Smooth muscle cell (in vitro differentiated cells): ENCODE results near the gene KIF2C. TPM values are rescaled to one million over a fixed set of nuclear protein-coding genes. Genes with fewer than 3 reads are reported as not detected.

Experiments used
- DNase-seq: peaks from one replicate; lab custom pipeline; 2025; ENCODE audit not compliant: unreplicated experiment; lab: John Stamatoyannopoulos, UW
- H2AFZ ChIP-seq: fragments of 200-600 bp; sonication (generic); 2 replicates; pipeline ENCODE4 v1.6.0; 2016; ENCODE audit warnings: antibody characterized with exemption, low read depth, mild to moderate bottlenecking
- H3F3A ChIP-seq: fragments of 200-600 bp; sonication (generic); 2 replicates; pipeline ENCODE4 v1.6.0; 2017; ENCODE audit warnings: antibody characterized with exemption, low read depth
- H3K27ac ChIP-seq: fragments of 200-600 bp; sonication (generic); 2 replicates; pipeline ENCODE4 v1.5.1; 2016; ENCODE audit warnings: low read depth, mild to moderate bottlenecking
- H3K27me3 ChIP-seq: fragments of 200-600 bp; sonication (generic); 2 replicates; pipeline ENCODE4 v1.6.1; 2016; ENCODE audit warnings: low read depth, mild to moderate bottlenecking
- H3K36me3 ChIP-seq: fragments of 200-600 bp; sonication (generic); 2 replicates; pipeline ENCODE4 v1.5.1; 2016; ENCODE audit warnings: low read depth
- H3K4me1 ChIP-seq: fragments of 200-600 bp; sonication (generic); 2 replicates; pipeline ENCODE4 v1.5.1; 2016; ENCODE audit warnings: low read depth
- H3K4me2 ChIP-seq: fragments of 200-600 bp; sonication (generic); 2 replicates; pipeline ENCODE4 v1.6.0; 2016; ENCODE audit warnings: mild to moderate bottlenecking
- H3K4me3 ChIP-seq: fragments of 200-600 bp; sonication (generic); 2 replicates; pipeline ENCODE4 v1.5.1; 2016; ENCODE audit warnings: mild to moderate bottlenecking
- H3K79me2 ChIP-seq: fragments of 200-600 bp; sonication (generic); 2 replicates; pipeline ENCODE4 v1.6.0; 2016; ENCODE audit warnings: low read depth, mild to moderate bottlenecking
- H3K9ac ChIP-seq: fragments of 200-600 bp; sonication (generic); 2 replicates; pipeline ENCODE4 v1.6.0; 2016; ENCODE audit warnings: low read depth
- H3K9me3 ChIP-seq: fragments of 200-600 bp; sonication (generic); replicated peaks from 2 replicates; pipeline ENCODE4 v1.5.1; 2016; ENCODE audit warnings: low read depth
- H4K20me1 ChIP-seq: fragments of 200-600 bp; sonication (generic); 2 replicates; pipeline ENCODE4 v1.6.0; 2016; ENCODE audit warnings: low read depth
- CTCF ChIP-seq: fragments of 200-600 bp; sonication (generic); IDR thresholded peaks from 2 replicates; pipeline ENCODE4 v1.5.1; 2017; ENCODE audit warnings: borderline replicate concordance, mild to moderate bottlenecking, antibody characterized with exemption; ENCODE audit not compliant: insufficient read depth, poor library complexity, severe bottlenecking
- WGBS: methylation state at CpG from one replicate; pipeline ENCODE4 v1.1.7; 2016; ENCODE audit warnings: low lambda C conversion rate; 5-methylcytosine and 5-hydroxymethylcytosine counted together
- polyA plus RNA-seq: library from polyadenylated mRNA; unstranded; fragments of >200 nt; fragmentation: Nextera tagmentation; extraction: Ambion mirVana; gene quantifications from 2 replicates; pipeline ENCODE4 v1.2.1, GENCODE V29; 2016
- total RNA-seq: library from RNA; depleted of rRNA; stranded (reverse); fragments of >200 nt; gene quantifications from 2 replicates; pipeline ENCODE4 v1.2.3, GENCODE V29; 2014

Gene KIF2C
- total and polyA plus RNA-seq, 2 experiments from 2014 or later = 5.7 to 8.5 TPM

DNA sequence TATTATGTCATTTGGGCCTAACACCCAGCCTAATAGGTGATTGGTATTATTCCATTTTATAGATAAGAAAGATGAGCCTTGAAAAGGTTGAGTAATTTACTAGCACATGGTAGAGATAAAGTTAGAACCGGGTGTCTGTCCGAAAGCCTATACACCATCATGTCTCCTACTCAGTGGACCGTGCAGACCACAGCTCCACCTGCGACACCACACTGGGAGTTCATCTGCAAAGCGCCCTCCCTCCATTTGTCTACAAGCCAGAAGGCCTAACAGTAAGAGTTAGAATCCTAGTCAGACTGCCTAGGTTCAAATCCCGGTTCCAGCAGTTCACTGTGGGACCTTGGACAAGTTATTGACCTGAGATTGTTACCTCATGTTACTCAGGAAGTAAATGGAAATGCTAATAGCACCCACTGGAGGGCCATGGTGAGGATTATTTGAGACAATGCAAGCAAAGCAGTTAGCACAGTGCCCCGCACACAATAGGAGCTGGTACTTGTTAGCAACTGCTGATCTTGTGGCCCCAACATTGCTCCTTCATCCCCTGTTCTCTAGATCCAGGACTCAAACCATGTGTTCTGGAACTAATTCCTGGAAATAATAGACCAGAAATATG is 44.7 kb upstream of the KIF2C start:
- no peaks in the 10 kb centered on the region for H3K36me3 ChIP-seq
- H2AFZ ChIP-seq = no peak overlapping the region
- 93% methylated on average over 7 of the region's 7 CpGs for WGBS
- H3K4me1 ChIP-seq = no peaks in the 10 kb centered on the region
- no peak for DNase-seq
- H3K9ac ChIP-seq = no peak overlapping the region
- no peaks in the 10 kb centered on the region for H4K20me1 ChIP-seq
- no peaks in the 10 kb centered on the region for H3K9me3 ChIP-seq
- H3K4me3 ChIP-seq = no peak overlapping the region
- no peaks in the 10 kb centered on the region for H3F3A ChIP-seq
- H3K4me2 ChIP-seq = no peak overlapping the region
- H3K27me3 ChIP-seq = no peaks in the 10 kb centered on the region
- H3K27ac ChIP-seq = no peak overlapping the region
- TF ChIP-seq CTCF = no peak
- no peaks in the 10 kb centered on the region for H3K79me2 ChIP-seq

DNA sequence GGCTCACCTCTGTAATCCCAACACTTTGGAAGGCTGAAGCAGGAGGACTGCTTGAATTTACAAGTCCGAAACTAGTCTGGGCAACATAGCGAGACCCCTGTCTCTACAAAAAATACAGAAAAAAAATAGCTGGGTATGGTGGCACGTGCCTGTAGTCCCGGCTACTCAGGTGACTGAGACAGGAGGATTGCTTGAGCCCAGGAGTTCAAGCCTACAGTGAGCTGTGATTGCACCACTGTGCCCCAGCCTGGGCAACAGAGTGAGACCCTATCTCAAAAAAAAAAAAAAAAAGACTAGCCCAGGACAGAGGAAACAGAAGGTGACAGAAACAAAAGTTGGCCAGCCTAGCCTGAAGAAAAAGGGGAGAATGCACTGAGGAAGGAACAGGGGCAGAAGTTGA is 44.0 kb upstream of the KIF2C start:
- no peaks in the 10 kb centered on the region for H3K9me3 ChIP-seq
- no peak overlapping the region for H3K27ac ChIP-seq
- H3K27me3 ChIP-seq = no peaks in the 10 kb centered on the region
- WGBS = 100% methylated on average over 4 of the region's 4 CpGs
- no peak overlapping the region for H3K4me2 ChIP-seq
- H3K36me3 ChIP-seq = no peaks in the 10 kb centered on the region
- no peaks in the 10 kb centered on the region for H3F3A ChIP-seq
- H4K20me1 ChIP-seq = no peaks in the 10 kb centered on the region
- no peaks in the 10 kb centered on the region for H3K79me2 ChIP-seq
- no peak overlapping the region for H3K4me3 ChIP-seq
- H2AFZ ChIP-seq = no peak overlapping the region
- no peaks in the 10 kb centered on the region for H3K4me1 ChIP-seq
- TF ChIP-seq CTCF = no peak
- DNase-seq = no peak
- H3K9ac ChIP-seq = no peak overlapping the region

DNA sequence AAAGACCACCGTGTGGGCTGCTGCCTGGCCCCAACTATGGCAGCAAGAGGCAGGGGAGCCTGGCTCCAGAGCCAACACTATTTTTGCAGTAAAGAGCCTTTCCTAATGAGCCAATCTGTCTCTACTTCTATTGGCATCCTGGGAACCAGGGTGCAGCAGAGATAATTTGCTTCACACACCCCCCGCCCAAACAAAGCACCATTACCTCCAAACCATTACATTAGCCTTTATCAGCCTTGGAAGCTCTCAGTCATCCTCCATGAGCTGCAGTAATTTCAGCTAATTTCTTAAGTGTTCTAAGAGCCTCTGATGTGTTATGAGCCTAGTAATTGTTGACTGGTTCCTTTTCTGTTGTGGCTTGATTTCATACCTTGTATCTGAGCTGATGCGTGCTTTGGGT is 43.5 kb upstream of the KIF2C start:
- Histone ChIP-seq H3K4me1 (no peaks in the 10 kb centered on the region), H3F3A (no peaks in the 10 kb centered on the region), H3K36me3 (no peaks in the 10 kb centered on the region), H4K20me1 (no peaks in the 10 kb centered on the region), H3K27ac (no peak overlapping the region), H3K27me3 (no peaks in the 10 kb centered on the region), H3K79me2 (no peaks in the 10 kb centered on the region), H3K9ac (no peak overlapping the region), H3K4me3 (no peak overlapping the region), H3K9me3 (no peaks in the 10 kb centered on the region), H3K4me2 (no peak overlapping the region), H2AFZ (no peak overlapping the region)
- no peak for TF ChIP-seq CTCF
- DNase-seq = no peak
- WGBS = 98% methylated on average over 3 of the region's 3 CpGs

DNA sequence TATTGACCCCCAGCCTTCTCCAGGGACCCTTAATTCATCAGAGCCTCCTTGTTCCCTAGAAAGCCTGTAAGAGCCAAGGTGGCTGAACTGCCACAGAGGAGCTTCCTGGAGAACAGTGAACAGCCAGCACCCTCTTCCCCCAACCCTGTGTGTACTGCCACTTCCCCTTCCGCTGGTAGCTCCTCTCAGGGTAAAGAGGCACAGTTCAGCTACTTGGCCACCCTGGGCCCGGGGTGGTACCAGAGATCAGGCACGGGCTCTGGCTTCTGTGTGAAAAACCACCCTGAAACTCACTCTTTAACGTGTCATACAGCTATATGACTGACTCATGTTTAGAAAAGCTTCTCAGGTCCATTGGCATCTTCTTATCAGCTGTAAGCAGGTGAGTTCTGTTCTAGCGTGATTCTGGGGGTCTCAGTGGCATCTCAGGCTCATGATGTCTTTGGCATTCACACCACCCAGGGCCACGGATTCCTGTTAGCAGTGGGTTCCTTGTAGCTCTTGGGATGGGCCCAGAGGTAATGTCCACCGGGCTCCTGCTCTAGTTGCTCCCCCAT is 42.8 kb upstream of the KIF2C start:
- Histone ChIP-seq H3K9me3 (no peaks in the 10 kb centered on the region), H3K4me2 (no peak overlapping the region), H3K27me3 (no peaks in the 10 kb centered on the region), H2AFZ (no peak overlapping the region), H3K36me3 (no peaks in the 10 kb centered on the region), H3K79me2 (no peaks in the 10 kb centered on the region), H3K9ac (no peak overlapping the region), H3F3A (no peaks in the 10 kb centered on the region), H3K27ac (no peak overlapping the region), H3K4me1 (no peaks in the 10 kb centered on the region), H3K4me3 (no peak overlapping the region), H4K20me1 (no peaks in the 10 kb centered on the region)
- 86% methylated on average over 7 of the region's 7 CpGs for WGBS
- no peak for TF ChIP-seq CTCF
- no peak for DNase-seq
